Right renal pelvis (tissue), 4 donors: Measurements from ENCODE around the gene SGIP1. TPM values are rescaled to one million over a fixed set of nuclear protein-coding genes. Genes with fewer than 3 reads are reported as not detected.

ENCODE experiments used
- DNase-seq, 4 donors: peaks; one replicate each; pipeline ENCODE4 v3.0.0-alpha.2; 2013; ENCODE audit warnings: low read depth in 4 of 4, low spot score in 3 of 4, missing footprints in 1 of 4
- polyA plus RNA-seq, 4 donors: library from polyadenylated mRNA; unstranded; fragments of 120-200 nt; gene quantifications; one replicate each; pipeline ENCODE4 v1.2.1, GENCODE V29; 2013; ENCODE audit not compliant: insufficient read length in 4 of 4

Gene SGIP1
- polyA plus RNA-seq, 4 donors: 12.8 to 16.4 (median 15.4) TPM

DNA sequence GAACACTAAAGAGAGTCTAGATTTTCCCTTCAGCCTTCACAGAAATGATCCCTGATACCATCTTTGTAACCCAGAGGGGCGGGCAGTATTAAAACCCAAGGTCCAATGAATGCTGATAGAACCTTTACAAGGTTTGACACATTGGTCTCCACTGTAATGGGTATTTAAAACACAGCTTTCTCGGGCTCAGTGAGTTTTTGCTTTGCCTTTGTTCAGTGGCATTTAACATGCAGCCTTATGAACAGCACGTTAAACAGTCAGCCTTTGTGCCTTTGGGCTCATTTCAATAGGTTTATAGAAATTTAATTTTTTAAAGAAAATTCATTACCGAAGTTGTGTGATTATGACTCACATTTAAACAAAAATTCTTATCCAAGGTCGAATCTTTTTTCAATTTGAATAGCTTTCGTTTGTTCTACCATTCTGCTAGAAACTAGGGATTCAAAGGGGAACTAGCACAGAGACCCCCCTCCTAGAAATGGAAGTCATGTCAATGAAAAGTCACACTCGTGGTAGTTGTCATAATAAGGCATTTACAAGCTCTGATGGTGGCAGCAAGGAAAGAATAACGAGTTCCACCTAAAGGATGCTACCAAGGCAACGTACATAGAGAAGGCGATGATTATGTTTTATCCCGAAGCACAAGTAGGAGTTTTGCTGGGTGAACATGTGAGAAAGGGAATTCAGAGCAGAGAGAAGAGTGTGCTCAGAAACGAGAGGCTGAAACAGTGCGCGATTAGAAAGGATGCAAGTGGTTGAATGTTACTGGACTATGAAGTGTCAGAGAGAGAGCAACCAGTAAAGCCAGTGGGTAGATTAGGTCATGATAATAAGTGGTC is 66.2 kb downstream of the SGIP1 start:
- DNase-seq: no peak

DNA sequence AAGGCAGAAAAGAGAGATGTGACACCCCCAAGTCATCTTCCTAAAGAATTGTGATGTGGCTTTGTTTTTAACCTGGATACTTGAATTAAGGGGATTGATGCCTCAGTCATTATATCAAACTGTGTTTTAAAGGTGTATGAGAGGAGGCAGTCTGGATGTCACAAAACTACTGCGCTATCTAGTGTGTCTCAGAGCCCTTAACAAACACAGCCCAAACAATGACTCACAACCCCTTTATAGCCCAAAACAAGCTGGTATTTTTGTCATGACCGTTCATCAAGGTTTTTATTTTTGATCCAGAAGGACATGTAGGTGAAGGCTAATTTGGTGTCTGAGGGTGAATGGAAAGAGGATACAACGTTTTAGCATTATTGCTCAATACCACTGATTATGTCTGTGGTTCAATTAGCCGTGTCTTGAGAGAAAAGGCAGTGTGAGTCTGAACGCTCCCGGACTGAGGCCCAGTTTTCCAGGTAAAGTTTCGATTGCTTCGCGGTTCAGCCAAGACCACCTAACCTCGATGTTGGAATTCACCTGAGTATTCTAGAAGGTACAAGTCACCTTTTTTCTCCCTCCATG is 71.6 kb downstream of the SGIP1 start:
- no peak for DNase-seq

DNA sequence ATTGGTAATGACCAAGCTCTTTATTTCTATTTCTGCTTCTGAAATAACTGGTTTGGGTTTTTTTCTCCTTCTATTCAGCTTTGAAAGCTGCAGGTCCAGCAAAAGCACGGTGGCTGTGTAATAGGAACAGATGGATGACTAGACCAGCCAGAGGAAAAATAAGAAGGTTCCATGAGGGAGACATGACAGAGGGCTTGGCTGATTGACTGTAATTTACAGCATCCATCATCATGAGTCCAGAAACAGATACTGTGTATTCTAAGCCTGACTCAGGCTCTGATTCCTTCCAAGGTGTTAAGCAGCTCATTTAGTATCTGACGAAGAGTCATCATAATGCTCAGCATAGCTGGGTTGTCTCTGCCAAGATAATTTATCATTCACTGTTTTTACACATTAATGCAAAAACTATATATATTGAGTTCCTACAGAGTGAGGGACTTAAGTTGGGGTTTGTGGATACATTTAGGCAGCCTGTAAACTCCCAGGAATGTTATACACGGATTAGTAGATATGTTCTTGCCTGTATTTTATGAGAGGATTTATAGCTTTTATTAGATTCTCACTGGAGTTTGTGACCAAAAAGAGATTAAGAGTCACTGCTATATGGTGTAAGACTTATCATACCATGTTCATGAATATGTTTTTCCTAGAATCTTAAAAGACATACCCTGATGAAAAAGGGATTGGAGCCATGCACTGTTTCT is 72.6 kb downstream of the SGIP1 start:
- no peak for DNase-seq

DNA sequence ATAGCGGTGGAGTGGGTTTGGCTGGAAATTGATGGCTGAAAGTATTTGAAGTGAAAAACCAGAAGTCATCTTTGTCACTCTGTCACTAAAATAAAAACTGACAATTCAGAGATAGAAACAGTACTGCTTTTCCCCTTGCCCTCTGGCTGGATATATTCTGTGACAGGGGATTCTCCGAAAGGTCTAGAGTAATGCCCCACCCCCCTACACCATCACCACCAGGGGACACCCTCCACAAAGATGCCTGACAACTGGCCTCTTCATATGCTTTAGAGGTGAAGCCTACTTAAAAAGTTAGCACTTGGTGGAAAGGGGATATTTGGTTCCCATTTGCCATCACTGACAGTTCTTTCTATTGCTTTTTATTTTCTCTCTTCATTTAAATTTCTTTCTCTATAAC is 73.5 kb downstream of the SGIP1 start:
- DNase-seq: no peak

DNA sequence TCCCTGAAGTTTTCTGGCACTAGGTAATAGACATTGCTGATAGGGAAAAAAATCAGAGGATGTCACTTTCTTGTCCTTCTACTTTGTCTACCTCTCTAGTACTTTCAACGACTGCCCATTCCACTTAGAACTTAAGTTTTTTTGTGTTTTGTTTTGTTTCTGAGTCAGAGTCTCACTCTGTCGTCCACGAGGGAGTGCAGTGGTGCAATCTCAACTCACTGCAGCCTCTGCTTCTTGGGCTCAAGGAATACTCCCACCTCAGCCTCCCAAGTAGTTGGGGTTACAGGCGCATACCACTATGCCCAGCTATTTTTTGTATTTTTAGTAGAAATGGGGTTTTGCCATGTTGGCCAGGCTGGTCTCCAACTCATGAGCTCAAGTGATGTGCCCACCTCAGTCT is 79.2 kb downstream of the SGIP1 start:
- no peak for DNase-seq

DNA sequence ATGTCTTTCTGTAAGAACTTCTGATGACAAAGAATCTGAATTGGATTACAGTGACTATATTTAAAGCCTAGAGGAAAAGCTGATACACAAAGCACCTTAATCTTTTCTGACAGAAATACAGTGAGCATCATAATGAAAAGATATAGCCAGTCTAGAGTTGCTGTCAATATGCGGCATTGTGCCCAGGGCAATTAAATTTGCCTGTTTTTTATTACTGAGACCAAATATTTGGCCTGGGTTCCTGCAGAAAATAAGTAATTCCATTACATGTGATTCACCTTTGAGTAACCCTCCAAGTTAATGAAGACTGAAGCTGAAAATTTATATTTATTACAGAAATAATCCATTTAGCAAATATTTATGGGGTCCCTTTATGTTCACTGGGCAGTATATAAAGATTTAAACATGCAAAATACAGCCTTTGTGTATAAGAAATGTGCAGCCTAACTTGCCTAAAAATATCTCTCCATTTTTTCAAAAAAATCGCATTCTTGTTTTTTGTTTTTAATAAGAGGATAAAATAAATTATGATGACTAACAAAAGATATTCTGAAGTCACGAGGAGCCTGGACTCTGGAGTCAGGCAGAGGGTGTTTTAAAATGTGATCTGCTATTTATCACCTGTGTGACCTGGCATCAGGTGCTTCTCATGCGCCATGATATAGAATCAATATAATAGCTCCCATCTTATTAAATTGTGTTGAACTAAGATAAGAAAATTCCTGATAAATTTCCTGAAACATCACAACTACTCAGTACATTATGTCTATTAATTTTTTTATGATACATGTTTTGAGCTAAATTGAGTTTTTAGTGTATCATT is 83.6 kb downstream of the SGIP1 start:
- DNase-seq: no peak

DNA sequence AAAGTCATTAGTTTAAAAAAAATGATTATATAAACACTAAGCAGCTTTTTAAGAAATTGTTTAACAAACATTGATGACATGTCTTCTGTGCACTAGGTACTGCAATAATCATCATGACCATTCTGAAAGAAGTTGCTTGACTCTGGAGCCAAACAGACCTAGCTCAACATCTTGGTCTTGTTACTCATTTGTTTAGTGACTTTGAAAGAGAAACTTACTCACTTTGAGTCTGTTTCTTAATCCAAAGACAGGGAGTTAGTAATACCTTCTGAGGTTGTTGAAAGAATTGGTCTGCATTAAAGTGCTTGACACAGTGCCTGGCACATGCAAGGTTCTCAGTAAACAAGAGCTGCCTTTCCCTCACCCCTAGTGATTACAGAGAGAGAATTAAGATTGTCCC is 84.4 kb downstream of the SGIP1 start:
- no peak for DNase-seq

DNA sequence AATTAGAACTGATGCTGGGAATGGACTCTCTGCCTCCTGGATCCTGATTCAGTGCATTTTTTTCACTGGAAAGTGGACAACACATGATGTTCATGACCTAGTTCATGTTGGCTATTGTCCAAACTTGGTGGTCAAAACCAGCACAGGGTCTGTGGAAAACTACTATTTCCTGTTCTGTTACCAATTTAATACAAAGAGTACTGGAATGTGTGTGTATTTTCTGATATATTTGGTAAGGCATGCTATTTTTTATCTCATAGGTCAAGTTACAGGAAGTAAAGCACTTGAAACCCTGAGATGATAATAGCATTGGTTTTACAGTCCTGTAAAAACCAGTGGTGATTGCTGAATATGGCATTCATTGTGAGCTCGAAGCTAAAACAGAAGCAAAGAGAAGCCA is 89.9 kb downstream of the SGIP1 start:
- no peak for DNase-seq

DNA sequence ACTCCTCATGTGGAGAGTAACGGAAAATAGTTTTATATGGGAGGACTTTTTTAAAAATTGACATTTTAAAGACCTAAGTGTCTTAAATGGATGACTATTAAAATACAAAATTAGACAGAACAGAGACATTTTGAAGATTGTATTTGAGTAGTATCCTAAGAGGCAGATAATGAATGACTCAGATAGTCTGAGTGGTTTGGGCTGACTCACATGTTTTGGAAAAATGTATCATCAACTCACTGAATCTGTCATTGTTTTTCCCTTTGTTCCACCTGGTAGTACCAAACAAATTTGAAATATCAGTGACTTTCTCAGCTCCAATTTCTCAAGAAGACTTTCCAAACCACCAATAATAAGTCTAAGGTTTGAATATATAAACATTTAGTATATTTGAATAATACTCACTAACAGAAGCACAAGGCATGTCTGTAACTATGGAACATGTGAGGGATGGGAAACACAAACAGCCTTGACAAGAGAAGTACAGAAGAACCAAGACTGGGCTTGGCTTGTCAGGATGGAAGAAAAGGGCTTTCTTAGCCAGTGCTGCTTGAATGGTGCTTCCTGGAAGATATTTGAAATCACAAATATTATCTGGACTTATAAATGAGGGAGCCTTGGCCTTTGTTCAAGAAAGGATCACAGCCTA is 90.6 kb downstream of the SGIP1 start:
- no peak for DNase-seq

DNA sequence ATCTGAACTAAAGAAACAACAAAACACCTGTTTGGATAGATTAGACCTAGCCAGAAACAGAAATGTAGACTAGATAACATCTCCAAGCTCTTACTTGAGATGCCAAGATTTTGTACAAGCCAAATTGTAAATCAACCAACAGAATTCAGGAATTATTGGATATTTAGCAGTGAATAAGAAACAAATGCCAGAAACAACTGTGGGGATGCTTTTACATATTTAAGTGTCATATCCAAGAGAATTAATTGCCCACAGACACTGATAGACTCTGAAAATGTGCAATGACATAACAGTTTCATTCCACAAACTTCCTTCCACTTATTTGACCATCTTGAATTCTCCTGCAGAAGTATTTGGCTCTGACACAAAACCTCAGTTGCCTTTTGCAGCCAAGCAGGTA is 92.3 kb downstream of the SGIP1 start:
- no peak for DNase-seq

DNA sequence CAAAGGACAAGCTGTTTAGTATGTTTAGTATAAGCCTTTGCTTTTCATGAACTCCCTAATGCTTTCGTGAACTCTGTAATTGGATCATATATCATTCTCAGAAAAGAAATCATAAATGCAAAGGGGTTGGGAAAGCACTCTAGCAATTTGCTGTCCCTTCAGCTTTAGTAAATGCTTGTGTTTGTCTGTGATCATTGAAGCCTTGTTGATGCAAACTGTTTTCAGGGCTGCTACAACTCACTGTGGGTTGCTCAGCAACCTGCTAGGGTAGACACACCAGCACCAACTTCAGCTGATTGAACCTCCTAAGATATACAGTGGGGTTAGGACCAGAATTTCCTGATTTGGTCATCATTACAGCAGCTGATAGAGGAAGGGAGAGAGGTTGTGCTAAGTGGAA is 95.0 kb downstream of the SGIP1 start:
- DNase-seq: peak in 1 of 4 donors; percentile 29

DNA sequence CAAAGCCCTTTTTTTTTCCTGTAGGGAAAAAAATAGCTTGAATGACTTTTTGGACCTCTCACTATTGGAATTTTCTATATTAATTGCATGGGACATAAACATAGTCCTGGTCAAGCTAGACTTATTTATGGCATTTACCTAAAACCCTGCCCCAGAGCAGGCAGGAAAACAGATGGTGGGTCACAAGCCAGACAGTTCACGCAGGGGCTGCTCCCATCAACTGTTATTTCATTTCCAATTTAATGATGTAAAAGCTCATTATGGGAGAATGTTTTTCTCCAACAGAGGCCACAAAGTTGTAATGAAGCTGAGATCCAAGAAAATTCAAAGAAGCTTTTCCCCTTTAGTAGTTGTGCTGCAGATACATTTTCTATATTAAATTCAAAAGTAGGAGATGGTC is 99.2 kb downstream of the SGIP1 start:
- peak in 1 of 4 donors; percentile 37 for DNase-seq

DNA sequence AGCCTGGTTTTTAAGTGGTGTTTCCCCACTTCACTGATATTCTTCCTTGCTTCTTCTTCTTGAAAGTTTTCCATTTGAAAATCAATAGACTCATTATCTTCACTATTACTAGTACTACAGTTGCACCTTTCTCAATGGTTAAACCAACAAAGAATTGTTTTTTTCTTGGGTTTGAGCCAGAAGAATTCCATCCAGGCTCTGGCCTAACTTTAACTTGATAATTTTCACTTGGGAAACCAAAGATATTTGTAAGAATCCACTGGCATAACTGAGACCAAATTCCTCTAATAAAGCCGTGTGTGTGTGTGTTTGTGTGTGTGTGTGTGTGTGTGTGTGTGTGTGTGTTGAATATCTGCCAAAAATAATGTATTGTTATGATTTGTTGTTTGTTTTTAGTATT is 103.2 kb downstream of the SGIP1 start:
- no peak for DNase-seq

DNA sequence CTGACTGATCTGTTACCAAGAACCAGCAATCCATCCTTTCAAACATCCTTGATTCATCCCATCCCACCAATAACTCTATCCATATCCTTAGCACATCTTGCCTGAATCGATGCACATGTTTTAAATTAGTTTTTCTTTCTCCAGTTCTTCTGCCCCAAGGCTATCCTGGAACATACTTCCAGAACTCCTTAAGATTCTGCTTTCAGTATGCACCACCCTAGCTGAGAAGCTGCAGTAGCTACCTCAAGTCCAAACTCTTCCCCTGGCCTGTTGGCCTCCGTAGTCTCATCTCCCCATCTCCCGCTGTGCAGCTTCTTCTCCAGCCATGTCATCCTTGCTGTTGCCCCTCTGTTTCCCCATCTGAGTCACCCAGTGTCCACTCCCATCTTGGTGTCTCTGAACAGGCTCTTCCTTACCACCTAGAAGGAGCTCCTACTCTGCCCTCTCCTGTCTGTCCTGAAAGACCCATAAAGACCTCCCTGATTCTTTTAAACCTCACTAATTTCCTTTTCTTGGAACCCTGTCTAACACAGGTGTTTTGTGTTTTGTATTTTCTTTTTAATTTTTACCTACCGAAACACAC is 108.0 kb downstream of the SGIP1 start:
- DNase-seq: no peak

DNA sequence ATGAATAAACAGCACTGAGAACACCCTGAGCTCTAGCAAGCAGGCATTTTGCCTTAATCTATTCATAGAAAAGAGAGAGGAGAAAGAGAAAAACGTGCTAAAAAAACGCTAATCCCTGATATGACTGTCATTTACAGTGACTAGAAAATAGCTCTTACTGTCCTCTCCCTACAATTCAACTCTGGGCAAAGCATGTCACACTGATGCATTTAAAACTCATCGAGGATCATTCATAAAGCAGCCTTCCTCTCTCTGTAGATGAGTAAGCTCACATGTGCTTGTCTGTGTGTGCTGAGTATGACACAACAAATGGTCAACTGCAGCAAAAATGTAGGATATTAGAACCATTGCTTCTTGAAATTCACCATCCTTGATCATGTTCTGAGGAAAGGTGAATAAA is 109.0 kb downstream of the SGIP1 start:
- DNase-seq: no peak

DNA sequence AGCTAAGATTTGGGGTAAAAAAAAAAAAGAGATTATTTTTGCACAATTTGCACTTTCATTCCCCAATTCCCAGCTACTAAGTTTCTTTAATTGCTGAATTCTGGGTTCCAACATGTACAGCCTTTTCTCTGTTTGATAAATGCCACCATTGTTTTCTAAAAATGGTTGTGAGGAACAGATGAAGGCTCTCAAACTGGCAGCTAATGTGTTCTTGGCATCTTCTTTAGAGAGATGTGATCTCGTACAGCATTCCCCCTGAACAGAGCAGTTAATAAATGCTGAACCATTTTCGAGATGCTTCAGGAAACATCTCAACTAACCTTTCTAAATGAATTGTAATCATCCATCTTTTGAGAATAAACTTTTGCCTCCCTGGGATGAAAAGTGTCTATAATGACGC is 110.4 kb downstream of the SGIP1 start:
- no peak for DNase-seq

DNA sequence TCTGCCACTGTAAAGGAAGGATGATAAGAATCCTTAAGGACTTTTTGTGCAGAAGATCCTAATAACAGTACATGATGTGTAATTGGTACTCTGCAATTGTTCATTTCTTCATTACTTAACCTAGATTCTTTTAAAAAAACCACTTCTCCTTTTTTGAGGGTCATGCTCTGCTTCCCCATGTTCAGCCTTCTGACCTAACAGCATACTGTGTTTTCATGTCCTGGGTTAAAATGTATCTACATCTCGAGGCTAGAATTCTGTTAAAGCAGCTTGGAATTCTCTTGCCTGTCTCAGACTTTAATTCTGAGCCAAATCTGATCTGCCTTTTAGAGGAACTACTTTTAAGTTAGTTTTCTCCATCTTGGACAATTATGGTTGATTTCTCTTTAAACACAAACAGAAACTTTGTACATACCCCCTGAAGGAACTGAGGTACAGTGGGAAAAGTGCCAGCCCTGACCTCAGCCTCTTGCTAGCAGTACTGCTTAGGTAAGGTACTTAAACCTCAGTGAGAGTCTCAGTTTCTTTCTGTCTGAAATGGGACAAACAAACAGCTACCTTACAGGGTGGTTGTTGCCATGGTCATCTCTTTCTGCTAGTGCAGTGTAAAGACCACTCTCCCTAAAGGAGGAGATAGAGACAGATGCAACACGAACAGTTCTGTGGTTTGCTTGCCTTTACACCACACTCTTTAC is 115.1 kb downstream of the SGIP1 start:
- DNase-seq: no peak

DNA sequence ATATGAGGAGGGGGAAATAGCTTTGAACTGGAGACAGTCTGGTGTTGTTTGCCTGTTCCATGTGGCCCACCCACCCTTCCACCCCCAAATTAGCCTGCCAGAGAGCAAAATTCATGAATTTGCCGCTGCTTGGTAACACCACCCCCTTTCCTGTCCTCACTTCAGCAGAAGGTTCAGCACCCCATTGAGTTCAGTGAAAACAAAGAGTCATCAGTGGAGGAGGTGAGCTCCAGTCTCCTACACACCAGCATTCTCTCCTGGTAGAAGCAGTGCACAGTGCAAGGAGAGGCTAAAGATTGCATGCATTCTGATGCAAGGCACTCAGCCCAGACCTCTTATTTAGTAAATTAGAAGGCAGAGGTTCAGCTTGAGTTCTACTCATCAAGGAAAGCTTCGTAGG is 118.6 kb downstream of the SGIP1 start:
- DNase-seq: no peak

DNA sequence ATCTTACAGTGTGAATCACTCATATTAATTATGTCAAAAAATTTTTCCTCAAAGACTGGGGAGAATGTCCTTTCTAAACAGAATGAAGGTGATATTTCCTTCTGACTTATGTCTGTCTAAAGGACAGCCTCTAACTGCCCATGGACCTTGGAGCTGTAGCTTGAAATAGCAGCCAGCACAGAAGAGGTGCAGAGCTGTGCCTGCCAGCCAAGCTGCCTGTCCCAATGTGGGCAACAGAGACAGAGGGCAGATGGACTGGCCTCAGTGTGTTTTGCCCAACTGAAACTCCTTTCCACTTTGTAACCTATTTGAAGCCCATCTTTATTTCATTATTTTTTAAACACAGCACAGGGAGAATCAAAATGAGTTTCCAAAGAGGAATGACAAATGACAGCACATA is 120.7 kb downstream of the SGIP1 start:
- no peak for DNase-seq

DNA sequence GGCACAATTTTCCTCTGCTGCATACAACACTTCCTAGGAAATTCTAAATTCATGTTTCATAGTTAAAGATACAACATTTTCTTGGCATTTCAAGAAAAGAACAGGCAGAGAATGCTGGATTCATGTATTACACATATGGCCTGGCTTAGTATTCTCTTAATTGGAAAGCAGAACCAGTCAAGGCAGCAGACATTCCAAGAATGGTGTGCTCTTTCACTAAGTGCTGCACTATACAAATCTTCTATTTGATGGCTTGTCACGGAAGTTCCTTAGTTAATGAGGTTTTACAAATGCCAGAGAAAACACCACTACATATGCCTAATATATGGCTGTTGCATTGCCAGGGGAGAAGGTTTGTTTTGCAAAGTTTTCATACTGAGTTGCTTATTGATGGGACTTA is 137.5 kb downstream of the SGIP1 start:
- DNase-seq: no peak
